Cardiac septum (tissue), 1 donor: ENCODE results near the gene GLIPR1. TPM values are rescaled to one million over a fixed set of nuclear protein-coding genes. Genes with fewer than 3 reads are reported as not detected.
A peak's percentile ranks its signal among the peaks of the same experiment; 100 is the strongest.
"Not testable (repeated sequence)": the region's sequence is repeated elsewhere in the genome, so short reads cannot be mapped to it uniquely, and the experiment has no call there.

Experiments
- DNase-seq: peaks from one replicate; pipeline ENCODE4 v3.0.0-alpha.2; 2020; ENCODE audit warnings: low spot score
- intact Hi-C: fragments of 100-400 bp; cut with DNase I; formaldehyde crosslinking; loops from one replicate; pipeline ENCODE4 v1.14.0; 2022
- total RNA-seq: library from RNA; stranded (reverse); fragmentation: NEBNext Ultra II Directional; extraction: Animal tissue kit (Norgen Biotek cat#: 25700); gene quantifications from one replicate; pipeline ENCODE4 v1.2.1, GENCODE V29; 2021
- donor health status: DM: no; HTN: no; CAD: no.

Gene GLIPR1
- total RNA-seq, 1 donor from 2014 or later, result 7.8 TPM

DNA sequence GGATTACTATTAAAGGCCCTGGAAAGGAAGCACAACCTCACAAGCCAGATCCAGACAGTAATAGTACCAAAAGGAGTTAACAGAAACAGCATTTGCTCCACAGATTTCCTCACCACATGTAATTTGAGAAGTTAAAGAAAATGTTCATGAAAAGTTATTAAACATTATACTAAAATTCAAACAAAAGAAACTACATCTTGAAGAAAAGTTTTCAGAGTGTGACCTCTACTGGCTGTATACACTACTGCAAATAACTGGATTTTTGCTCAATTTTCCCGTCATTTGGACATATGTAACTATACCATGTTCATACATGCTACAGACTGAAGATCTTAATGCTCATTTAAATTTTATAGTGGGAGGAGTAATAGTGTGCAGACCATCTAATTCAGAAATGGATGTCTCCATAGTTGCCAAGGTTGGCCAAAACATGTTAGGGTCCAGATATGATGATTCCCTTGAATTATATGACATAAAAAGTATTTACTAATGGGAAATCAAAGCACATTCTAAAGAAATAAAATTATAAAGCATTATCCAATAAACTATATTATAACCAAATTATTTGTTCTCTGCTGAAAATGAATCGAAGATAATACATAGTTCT, 25.3 kb downstream of the GLIPR1 start:
- DNase-seq, result no peak
- intact Hi-C loops, result loop anchor here (10.0 kb wide), 1 partner anchor 171 kb away; the partner anchor contains the start of genes CAPS2 and GLIPR1L1

DNA sequence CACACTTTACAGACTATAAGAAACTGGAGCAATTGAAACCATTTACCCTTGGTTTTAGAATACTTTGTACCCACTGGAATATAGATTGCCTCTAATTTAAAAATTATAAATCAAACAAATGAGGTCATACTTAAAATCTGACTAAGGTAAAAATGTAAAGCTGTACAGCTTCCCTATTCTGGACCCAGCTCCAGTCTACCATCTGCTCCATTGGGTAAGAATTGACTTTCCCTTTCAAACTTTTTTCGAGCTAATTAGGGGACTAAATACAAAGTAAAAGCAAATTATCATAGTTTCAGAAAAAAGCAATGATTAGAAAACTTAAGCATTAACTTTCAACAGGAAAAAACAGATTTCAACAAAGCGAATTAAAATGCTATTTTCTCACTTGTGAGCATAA, 26.5 kb downstream of the GLIPR1 start:
- no peak for DNase-seq
- intact Hi-C loops, result loop anchor here (10.0 kb wide), 1 partner anchor 172 kb away; the partner anchor contains the start of genes CAPS2 and GLIPR1L1

DNA sequence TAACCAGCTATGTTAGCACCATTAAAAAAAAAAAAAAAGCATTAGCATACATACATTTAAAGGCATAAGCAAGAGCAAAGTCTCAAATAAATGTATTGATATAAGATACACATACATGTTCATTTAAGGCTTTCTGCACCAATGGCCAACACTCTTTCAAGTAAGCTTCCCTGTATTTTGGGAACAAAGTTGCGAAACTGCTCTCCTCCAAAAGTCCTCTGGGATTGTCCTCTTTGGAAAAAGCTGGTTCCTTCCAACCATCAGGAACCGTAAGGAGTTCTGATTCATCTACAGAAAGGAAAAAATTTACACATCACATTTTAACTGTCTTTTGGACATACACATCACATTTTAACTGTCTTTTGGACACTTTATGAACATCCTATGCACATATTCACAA, 27.6 kb downstream of the GLIPR1 start:
- DNase-seq, result no peak
- intact Hi-C loops, result loop anchor here (10.0 kb wide), 1 partner anchor 173 kb away; the partner anchor contains the start of genes CAPS2 and GLIPR1L1

DNA sequence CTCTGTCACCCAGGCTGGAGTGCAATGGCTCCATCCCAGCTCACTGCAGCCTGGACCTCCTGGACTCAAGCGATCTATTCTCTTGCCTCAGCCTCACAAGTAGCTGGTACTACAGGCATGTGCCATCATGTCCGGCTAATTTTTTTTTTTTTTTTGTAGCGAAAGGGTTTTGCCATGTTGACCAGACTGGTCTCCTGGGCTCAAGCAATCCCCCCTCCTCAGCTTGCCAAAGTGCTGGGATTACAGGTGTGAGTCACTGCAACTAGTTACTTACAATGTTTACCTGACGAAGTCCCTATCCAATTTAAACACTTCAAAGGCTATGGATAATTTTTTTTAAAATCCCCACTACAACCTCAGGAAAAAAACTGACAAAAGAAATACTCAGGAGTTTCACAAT, 29.1 kb downstream of the GLIPR1 start:
- DNase-seq, result no peak
- intact Hi-C loops, result loop anchor here (10.0 kb wide), 2 partner anchors 175 to 835 kb away; partner anchors contain the start of genes BBS10, CAPS2 and GLIPR1L1

DNA sequence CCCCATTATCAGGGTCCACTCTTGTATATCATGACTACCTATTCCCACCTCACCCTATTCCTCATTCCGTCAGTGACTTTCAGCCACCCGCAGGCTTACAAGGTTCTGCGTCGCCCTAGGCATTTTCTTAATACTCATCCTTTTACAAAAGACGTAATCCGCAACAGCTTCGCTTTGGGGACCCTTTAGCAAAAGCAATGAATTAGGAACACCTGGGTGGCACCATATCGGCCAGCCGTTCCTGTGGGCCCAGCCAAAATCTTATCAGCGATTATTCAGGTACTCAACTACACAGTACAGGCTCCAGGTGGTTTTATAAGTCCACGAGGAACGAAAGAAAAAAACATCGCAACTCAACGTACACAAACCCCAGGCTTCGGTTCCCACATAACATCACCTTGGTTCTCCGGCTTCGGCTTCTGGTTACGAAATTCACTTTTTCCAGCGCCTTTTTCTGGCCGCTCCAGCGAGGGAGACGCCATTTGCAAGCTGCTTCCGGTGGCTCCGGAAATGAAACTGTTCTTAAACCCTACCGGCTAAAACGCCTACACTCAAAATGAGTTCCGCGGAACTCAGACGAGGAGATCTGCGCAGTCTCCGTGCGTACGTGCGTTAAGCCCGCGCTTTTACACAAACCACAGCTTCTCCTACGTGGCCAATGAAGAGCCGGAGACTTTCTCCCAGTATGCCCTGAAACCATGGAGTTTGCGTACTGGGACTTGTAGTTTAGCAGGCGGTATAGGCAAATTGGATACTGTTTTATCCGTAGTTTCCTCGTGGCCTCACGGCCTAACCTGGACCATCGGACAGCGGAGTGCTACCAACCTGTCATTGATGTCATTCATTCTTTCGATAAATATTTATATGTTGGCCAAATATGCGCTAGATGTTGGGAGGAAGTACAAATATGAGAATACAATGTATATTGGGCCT, 30.8 kb downstream of the GLIPR1 start, which contains the start of gene KRR1:
Gene KRR1, minus strand, starts transcription at position 494 of the 933 bp plus-strand sequence. Its CDS starts 12 bp downstream, at position 482.
- peak; percentile 95 for DNase-seq
- intact Hi-C loops, result loop anchor here (10.0 kb wide), 1 partner anchor 833 kb away; the partner anchor contains the start of gene BBS10

DNA sequence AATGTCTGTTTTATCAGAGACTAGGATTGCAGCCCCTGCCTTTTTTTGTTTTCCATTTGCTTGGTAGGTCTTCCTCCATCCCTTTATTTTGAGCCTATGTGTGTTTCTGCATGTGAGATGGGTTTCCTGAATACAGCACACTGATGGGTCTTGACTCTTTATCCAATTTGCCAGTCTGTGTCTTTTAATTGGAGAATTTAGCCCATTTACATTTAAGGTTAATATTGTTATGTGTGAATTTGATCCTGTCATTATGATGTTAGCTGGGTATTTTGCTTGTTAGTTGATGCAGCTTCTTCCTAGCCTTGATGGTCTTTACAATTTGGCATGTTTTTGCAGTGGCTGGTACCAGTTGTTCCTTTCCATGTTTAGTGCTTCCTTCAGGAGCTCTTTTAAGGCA, 40.7 kb downstream of the GLIPR1 start:
- intact Hi-C loops, DNase-seq: not testable (repeated sequence)

DNA sequence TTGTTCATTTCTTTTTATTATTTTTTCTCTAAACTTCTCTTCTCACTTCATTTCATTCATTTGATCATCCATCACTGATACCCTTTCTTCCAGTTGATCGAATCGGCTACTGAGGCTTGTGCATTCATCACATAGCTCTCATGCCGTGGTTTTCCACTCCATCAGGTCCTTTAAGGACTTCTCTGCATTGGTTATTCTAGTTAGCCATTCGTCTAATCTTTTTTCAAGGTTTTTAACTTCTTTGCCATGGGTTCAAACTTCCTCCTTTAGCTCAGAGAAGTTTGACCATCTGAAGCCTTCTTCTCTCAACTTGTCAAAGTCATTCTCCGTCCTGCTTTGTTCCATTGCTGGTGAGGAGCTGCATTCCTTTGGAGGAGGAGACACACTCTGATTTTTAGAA, 41.6 kb downstream of the GLIPR1 start:
- intact Hi-C loops, DNase-seq: not testable (repeated sequence)

DNA sequence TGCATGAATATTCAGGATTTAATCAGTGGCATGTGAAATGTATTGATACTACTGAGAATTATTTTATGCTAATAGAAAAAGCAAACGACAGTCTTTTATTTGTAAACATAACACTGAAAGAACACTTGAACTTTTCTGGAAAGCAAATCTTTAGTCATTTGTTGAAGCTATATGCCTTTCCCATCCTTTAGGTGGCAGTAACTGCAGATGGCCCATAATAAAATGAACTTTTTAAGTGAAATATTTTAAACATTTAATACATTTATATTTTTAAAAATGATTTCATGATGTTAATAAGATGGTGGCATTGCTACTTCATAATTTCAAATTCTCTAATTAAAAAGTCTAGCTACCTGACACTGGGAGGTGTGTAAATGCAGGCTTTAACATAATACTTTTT, 44.7 kb downstream of the GLIPR1 start:
- intact Hi-C loops, result no loop called here

DNA sequence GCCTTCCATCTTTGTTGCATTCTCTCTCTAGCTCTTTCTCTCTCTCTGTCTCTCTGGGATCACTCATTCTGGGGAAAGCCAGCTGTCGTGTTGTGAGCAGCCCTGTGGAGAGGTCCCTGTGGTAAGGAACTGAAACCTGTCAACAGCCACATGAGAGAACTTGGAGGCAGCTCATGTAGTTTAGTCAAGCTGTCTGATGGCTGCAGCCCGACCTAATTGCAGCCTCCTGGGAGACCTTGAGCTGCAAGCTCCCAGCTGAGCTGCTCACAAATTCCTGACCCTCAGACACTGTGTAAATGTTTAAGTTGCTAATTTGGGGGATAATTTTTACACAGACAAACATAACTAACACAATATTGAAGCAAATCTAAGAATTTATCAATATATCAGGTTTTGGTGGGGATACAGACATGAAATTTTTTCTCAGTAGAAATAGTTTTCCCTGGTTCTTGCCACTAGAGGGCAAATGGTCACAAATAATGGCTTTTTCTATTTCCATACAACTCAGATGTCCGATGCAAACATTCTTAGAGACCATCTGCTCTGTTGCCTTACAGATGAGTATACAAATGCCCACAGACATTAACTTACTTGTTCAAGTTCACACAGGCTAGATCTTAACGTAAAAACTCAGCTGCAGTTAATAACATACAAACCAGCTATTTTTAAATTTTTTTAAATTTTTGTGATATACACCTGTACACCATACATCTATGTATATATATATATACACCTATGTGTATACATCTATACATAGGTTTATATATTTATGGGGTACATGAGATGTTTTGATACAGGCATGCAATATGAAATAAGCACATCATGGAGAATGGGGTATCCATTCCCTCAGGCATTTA, 46.3 kb downstream of the GLIPR1 start:
- DNase-seq, result no peak

More for the DNA sequence above, 44.7 kb downstream of the GLIPR1 start:
- DNase-seq, result no peak

DNA sequence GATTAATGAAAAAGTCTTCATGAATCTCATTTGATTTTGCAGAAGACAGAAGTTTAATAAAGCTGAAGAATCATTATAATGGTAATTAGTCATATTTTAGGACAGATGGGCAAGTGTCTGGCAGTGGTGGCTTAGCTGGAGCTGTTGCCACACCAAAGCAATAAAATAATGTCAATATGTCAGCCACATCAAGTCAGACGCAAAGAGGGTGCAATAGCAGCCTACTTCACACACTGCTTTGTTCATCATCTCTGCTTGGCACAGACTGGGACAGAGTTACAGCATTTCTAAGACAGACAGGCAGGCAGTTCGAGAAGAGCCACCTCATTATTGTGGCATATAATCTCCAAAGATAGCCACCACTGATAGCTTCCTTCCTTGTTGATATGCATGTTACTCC, 47.7 kb downstream of the GLIPR1 start:
- intact Hi-C loops, result no loop called here
- DNase-seq, result no peak

More for the DNA sequence above, 46.3 kb downstream of the GLIPR1 start:
- intact Hi-C loops, result no loop called here

DNA sequence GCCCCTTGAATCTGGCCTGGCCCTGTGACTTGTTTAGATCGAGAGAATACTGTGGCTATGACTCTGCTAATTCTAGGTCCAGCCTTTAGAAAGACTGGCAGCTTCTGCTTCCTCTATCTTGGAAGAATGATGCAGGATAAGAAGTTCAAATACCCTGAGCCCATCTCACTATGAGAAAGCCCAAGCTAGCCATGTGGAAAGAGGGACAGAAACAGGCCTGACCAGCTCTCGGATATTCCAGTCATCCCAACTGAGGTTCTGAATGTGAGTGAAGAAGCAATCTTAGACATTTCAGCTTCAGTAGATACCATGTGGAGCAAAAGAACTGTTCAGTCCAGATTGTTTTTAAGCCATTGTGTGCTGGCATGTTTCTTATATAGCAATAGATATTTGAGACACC, 48.1 kb downstream of the GLIPR1 start:
- DNase-seq, result no peak
- intact Hi-C loops, result no loop called here

DNA sequence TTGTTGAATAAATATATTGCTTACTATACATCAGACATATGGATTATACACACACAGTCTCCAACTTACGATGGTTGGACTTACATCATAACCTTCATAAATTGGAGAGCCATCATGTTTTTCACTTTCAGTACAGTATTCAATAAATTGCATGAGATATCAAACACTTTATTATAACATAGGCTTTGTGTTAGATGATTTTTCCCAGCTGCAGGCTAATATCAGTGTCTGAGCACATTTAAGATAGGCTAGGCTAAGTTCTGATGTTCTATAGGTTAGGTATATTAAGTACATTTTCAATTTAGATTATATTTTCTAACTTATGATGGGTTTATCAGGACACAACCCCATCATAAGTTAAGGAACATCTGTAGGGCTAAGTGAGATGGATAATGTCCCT, 48.8 kb downstream of the GLIPR1 start:
- no peak for DNase-seq
- intact Hi-C loops, result no loop called here

DNA sequence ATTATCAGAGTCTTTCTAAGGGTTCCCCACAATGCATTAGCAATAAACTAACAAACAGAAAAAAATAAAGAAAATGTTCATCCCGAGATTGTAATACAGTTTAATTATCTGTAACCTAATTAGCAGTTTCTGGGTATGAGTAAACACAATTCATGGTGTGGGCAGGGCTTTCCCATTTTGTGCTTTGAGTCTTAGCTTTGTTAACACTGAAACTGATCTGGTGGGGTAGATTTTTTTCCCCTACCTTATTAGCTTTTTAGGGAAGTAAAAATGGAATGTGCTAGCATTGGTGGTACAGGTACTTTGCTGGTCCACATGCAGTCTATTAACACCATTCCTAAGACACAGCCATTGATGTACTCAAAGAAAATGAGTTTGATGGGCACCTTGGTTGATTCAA, 49.3 kb downstream of the GLIPR1 start:
- DNase-seq, result no peak
- intact Hi-C loops, result no loop called here

DNA sequence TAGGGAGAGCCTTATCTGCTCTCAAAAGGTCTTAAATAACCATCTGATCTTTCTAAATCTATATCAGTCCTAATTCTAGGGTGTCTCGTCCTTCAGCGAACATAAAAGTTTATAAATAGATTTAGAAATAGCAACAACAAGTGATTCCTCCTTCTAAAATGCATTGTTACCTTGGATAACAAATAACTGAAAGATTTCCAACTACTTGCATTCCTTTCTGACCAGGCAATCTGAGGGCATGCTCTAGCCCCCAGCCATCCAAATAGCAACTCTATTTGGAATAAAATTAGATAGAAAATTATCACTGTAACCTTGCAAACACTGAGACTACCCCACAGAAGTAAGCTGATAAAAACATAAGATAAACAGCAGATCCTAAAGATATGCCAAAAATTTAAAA, 52.7 kb downstream of the GLIPR1 start:
- DNase-seq, result no peak
- intact Hi-C loops, result no loop called here

DNA sequence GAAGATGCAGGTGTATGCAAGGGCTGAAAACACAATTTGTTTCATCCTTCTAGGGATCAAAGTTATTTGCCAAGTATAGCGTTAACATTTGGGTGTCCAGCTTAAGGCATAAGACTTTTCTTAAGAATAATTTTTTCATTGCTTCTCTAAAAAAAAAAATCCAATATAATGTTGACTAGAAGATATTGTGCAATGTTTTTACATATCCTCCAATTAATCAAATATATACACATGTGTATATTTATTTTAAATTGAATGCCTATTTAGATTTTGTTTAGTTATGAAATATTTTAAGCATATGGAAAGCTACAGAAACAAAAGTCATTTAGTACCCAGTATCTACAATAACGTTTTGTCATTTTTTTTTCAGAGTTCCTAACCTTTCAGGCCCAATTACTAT, 59.3 kb downstream of the GLIPR1 start:
- no peak for DNase-seq
- intact Hi-C loops, result no loop called here

DNA sequence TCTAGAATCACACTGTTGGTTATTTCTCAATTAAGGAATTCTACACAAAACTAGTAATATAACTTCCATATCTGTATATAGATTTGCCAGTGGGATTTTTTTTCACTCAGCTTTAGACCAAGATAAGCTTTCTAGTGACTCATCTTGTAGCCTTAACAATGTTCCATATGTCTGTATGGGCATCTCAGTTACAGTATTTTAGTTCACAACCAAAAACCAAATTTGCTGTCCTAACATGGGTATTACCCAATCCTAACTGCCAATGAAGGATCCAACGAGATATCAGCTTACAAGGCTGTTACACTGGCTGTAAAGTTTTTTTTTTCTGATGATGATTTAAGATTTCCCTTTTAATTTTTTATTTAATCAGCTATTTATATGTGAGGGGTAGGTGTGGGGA, 62.4 kb downstream of the GLIPR1 start:
- intact Hi-C loops, result no loop called here
- no peak for DNase-seq

DNA sequence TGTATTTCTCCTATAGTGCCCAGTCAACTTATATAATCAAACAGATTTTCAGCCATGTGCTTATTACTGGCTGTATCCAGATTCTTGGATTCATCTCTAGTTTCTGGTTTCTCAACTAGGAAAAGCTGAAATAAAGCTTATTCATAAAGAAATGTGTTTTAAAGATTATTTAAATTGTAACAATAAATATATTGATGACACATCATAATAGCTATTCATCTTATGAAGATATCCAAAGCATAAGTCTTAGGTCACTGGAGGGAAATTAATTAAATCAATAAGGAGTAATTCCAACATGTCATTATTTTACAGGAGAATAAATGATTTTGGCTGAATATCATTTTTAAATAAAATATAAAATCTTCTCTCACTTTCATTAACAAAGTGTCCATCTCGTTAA, 63.0 kb downstream of the GLIPR1 start:
- intact Hi-C loops, result no loop called here
- DNase-seq, result no peak

DNA sequence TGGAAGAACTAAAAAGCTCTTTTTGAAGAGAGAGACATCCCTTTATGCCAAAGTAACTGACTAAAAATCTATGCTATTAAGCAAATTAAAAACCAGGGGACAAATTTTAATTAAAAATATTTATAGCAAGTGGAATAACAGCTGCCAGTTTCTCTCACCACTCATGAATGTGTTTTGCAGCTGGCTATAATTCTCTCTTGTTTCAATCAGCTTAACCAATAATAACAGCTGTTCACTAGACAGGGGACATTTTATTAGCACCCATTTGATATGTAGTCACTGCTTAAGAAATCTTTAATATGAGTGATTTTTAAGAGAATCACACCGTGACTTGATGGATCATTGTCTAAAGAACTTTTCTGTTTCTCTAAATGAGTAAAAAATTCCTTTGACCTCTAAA, 65.1 kb downstream of the GLIPR1 start:
- intact Hi-C loops, result no loop called here

DNA sequence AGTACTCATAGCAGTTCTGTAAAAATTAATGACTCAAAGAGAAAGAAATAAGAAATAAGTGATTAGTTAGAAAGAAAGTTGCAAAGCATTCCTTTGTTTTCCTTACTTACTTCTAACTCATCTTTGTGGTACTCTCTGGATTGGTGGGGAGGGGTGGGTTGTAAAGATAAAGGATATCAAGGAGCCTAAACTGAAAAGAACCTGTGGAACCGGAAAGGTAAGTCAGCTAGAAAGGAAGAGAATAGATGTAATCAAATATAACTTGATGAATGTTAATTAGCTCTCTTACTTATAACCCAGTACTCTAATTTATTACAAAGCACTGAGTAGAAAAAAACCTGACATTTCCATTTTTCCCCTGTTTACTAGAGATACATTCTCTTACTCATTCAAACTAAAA, 68.3 kb downstream of the GLIPR1 start:
- intact Hi-C loops, result no loop called here

More for the DNA sequence above, 65.1 kb downstream of the GLIPR1 start:
- no peak for DNase-seq

More for the DNA sequence above, 68.3 kb downstream of the GLIPR1 start:
- no peak for DNase-seq
